Dermis blood vessel endothelial cell (primary cell): ENCODE data around the gene SLC12A2. TPM values are rescaled to one million over a fixed set of nuclear protein-coding genes. Genes with fewer than 3 reads are reported as not detected.

Experiments
- DNase-seq: peaks from one replicate; pipeline ENCODE4 v3.0.0; 2010
- total RNA-seq: library from RNA; depleted of rRNA; stranded (reverse); fragments of >200 nt; gene quantifications from 2 replicates; pipeline ENCODE4 v1.2.3, GENCODE V29; 2014

The SLC12A2 gene
- total RNA-seq = 34.6 and 49.2 TPM in 2 replicates

DNA sequence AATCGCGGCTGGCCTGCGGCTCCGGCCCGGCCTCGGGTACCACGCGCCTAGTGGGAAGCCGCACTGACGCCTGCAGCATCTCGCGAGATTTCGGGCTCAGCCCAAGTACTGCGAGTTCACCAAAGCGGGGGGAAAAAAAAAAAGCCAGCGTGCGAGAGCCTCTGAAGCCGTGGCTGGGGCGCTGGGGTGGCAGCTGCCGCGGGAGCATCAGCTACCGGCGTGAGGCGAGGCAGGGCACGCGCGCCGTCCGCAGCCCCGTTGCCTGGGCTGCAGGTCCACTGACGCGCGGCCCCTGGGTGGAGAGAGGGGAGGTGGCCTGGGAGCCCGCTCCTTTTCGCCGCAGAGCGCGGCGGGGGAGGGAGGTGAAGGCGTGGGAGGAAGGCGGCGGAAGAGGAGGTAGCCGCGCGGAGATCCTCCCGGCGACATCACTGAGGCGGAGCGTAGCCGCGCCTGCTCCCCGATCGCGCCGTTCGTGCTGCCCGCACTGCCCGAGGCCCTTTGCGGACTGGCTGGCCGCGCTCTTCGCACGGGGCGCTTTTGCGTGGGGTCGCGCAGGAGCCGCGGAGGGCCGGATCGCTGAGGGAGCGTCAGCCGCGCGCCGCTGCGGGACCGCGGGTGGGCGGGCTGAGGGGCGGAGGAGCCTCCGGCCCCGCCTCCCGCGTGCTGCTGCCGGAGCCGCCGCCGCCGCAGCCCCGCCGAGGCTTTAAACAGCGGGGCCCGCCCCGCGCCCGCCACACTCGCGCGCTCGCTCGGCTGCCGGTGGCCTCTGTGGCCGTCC is at the start of gene SLC12A2:
TSS of gene SLC12A2 (plus strand) at position 734 of the 778 bp plus-strand sequence. CDS start 189 bp downstream, outside the sequence.
- DNase-seq = peak; percentile 98

DNA sequence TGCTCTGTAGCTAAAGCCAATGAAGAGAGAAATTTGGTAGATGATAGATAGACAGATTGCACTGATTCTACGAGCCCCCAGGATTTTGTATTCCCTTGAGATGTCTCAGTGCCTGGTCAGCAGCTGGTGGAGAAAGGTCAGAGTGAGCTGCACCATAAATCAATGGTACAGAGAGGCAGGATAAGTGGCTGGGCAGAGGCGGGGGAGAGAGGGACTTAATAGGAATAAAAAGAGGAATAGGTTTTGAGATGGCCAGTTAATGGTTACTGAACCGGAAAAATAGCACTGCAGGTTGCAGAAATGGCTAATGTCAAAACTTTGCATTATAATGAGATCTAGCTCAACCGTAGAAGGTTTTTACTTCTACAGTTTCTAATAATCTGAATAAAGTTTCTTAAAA is 47.9 kb upstream of the SLC12A2 start:
- DNase-seq = no peak

DNA sequence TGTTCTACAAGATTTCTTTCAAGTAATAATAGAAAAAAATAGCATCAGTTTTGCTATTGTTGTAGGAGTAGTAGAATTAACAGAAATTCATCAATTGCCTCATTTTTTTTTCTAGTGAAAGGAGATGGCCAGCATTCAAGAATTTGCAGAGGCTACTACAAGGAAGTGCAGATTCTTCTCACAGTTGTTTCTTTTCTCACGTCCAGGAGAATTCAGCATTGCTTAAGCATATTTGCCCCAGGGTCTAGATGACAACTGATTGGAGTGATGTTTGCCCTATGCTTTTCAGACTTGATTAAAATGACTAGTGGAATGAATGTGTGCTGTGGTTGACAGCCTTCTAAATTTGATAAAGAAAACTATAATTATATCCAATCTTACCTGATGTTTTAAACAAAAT is 46.6 kb upstream of the SLC12A2 start:
- DNase-seq = peak; percentile 48

DNA sequence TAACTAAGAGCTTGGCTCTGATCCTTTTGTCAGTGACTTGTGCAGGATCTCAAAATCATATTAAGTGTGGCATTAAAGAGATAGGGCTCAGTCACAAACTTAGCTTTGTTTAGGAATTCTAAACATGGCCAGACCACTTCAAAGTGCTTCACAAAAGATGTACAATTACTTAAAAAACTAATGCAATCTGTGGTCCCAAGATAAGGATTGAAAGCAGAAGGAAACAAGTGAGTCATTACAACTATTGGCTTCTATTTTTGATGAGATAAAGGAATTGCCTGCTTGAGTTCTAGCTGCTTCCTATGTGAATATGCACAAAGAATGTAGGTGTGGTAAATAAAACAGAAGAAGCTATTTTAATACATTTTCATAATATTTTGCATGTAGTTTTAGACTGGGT is 44.9 kb upstream of the SLC12A2 start:
- DNase-seq = peak; percentile 95

DNA sequence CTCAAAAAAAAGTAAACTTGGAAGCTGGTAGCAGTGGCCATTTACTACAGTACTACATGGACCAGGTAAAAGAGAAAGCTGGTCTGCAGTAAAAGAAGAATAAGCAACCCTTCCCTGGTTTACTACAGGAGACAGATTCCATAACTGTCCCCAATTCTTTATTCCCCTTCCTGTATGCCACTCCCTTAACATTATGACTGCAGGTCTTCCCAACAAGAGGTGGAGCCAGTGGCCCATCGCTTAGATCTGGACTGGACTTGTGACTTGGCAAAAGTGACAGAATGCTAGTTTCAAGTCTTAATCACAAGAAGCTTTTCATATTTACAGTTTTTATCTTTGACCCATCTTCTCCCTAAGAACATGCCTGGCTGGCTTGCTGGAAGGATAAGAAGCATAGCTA is 42.6 kb upstream of the SLC12A2 start:
- DNase-seq = no peak

DNA sequence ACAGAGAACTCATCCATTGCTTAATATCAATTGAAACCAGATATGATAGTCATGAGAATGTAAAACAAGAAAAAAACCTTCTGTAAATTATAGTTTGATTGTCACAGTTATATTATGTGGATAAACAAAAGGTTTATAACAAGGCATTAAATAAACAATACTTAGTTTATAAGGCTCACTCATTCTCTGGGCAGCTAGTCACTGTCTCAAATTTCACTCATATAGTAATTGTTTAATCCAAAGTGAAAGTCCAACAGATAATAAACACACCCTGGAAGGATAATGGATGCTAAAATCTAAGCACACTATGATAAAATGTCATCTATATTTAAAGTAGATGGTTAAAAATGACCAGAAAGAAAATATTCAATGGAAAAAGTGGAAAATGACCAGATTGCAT is 30.8 kb upstream of the SLC12A2 start:
- DNase-seq = no peak

DNA sequence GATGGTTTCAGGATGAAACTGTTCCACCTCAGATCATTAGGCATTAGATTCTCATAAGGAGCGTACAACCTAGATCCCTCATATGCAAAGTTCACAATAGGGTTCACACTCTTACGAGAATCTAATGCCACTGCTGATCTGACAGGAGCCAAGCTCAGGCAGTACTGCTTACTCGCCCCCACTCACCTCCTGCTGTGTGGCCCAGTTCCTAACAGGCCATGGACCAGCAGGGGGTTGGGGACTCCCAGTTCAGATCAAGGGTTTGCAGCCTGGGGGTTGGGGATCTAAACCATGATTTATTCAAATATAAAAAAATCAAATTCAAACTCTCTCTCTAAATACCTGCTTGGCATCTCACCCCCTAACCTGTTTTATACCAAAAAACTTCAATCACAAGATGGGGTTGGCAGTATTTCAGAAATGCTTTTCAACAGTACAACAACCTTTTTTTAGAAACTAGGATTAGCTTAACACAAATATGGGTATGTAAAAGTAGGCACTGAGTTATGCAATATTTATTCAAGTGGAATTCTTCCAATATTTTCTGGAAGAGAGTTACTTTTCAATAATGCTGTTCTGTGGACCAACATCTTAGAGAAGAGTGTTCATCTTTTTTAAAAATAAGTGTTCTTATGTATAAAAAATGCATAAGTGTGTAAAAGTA is 30.1 kb upstream of the SLC12A2 start:
- no peak for DNase-seq

DNA sequence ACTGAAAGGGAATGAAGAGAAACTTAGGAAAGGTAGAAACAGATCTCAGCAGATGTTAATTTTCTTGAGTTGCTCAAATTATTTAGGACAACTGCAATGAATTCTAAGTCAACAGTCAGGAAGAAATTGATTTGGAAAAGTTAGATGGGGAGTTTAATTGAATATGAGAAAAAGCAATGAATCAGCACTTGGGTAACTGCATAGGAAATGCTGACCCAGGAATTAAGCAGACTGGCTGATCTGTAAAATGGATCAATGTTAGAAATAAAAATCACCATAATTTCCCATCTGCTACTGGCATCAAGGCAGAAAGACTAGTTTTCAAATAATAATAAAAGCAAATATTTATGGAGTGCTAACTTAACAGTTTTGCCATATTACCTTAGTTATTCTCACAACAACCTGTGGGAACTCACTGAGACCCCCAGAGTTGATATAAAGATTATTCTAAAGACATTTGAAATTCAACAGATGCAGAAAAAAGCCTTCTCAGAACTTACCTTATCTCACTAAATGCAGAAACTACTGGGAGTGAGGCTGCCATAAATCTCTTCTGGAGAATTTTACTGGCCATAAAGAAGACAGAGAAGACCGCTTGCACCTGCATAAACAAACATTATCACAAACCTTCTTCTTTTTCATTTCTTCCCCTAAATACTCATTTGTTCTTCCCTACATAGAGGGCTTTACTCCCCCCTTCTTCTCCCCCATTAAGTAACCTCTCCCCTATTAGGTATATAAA is 22.8 kb upstream of the SLC12A2 start:
- DNase-seq = no peak

DNA sequence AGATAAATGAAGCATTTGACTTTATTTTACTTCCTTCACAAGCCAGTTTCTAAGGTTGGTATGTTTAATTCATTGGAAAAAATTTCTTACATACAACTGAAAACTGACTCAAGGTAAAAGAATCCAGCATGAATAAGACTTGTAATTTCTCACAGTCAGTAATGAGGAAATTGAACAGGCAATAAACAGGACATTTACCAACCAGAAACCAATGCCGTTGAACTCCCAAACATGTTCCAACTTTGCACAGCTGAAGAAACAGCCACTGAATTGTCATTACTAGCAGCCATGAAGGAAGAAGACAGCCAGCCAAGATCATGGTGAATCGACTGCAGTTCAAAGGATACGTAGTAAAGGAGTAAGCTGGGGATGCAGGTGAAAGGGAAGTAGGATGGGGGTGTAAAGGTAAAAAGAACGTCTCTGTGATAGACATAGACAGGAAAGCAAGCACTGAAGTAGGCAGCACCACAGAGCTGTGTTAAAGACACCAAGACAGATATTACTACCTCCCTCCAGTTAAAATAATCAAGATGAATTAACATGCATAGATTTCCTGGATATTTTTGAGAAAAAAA is 21.3 kb upstream of the SLC12A2 start:
- DNase-seq = peak; percentile 22

DNA sequence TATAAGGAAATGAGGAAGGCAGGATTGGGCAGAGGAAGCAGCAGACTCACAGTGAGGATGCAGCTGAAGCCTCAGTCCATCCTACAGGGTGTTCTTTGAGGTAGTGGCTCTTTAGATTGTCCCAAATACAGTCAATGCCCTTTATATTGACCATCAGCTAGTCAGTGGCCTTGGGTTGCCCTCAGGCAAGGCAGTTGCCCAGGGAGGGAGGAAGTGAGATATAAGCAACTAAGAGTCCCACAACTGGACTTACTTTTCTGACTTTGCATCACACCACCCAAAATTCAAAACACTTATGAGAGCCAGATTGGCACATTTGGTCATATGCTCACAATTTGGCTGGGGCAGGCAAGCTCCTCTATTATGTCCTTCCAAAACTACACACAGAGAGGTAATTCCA is 9.4 kb upstream of the SLC12A2 start:
- no peak for DNase-seq

DNA sequence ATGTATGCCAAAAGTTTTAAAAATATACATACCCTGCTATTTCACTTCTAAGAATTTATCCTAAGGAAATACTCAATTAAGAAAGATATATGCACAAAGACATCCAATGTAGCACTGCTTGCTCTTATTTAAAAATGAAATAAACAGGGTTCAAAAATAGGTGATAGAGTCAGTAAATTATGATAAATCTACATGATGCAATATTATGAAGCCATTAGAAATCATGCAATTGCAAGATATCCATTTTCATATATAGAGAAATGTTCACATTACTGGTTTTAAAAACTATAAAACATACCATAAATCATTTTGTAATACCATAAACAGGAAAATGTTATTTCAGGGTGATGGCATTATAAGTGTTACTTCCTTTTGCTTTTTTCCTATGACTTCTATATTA is 8.6 kb upstream of the SLC12A2 start:
- no peak for DNase-seq

DNA sequence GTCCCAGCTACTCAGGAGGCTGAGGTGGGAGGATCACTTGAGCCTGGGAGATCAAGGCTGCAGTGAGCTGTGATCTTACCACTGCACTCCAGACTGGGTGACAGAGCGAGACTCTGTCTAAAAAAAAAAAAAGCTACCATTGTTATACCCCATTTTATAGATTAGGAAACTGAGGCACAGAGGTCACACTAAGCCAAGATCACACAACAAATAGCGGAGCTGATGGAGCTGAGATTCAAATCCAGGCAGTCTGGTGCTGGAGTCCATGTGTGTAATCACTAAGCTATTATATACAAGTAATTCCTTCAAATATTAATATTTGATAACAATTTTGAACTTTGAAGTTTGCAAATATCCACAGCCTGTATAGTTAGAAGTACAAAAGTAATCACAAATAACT is 6.0 kb upstream of the SLC12A2 start:
- DNase-seq = no peak

DNA sequence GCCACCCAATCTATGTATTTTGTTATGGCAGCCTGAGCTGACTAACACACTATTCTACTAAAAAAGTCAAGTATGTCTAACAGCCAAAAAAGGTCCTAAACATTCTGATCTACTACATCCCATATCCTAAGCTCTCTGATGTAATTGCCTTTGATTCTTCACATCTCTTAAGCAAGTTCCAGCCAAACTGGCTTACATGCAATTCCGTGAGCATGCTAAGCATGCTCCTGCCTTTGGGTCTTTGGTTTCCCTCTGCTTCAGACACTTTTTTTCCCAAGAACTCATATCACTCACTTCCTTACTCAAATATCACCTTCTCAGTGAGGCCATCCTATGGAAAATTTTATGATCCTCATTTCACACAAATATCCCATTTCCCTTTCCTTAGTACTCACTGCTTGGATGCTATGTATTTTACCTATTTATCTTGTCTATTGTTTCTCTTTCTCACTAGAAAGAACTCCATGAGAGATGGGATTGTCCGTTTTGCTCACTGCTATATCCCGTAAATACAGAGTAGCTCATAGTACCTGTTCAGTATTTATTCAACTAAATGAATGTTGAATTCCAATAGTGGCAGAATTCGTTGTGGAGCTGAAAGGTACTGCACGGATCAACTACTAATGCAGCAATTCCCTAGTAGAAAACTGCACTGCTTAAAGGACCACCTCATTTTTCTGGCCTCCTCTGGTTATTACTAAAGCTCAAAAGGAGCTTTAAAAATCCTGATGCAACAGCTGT is 2.3 kb upstream of the SLC12A2 start:
- DNase-seq = peak; percentile 35

DNA sequence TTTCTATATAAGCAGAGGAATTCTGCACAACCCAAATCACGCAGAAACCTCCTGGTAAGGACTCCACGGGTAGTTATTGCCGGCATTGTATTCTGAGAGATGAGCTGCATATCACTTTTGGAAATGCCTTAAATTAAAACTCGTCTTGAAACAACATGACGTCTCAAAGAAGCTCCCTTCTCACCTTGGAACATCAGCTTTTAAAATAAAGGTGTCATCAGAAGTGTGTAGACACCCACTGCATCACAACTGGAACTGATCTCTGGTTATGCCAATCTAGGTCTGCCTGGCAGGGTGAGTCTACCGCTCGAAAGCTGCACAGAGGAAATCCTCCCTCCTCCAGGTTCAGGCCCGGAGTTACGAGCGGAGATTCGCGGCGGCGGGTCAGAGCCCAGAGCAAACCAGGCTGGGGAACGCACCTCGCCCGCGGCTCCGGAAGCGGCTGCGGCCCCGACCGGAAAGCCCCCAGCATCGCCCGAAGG is 974 bp upstream of the SLC12A2 start:
- no peak for DNase-seq

DNA sequence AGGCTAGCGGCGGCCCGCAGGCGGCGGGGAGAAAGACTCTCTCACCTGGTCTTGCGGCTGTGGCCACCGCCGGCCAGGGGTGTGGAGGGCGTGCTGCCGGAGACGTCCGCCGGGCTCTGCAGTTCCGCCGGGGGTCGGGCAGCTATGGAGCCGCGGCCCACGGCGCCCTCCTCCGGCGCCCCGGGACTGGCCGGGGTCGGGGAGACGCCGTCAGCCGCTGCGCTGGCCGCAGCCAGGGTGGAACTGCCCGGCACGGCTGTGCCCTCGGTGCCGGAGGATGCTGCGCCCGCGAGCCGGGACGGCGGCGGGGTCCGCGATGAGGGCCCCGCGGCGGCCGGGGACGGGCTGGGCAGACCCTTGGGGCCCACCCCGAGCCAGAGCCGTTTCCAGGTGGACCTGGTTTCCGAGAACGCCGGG is 253 bp downstream of the SLC12A2 start:
- peak; percentile 77 for DNase-seq

DNA sequence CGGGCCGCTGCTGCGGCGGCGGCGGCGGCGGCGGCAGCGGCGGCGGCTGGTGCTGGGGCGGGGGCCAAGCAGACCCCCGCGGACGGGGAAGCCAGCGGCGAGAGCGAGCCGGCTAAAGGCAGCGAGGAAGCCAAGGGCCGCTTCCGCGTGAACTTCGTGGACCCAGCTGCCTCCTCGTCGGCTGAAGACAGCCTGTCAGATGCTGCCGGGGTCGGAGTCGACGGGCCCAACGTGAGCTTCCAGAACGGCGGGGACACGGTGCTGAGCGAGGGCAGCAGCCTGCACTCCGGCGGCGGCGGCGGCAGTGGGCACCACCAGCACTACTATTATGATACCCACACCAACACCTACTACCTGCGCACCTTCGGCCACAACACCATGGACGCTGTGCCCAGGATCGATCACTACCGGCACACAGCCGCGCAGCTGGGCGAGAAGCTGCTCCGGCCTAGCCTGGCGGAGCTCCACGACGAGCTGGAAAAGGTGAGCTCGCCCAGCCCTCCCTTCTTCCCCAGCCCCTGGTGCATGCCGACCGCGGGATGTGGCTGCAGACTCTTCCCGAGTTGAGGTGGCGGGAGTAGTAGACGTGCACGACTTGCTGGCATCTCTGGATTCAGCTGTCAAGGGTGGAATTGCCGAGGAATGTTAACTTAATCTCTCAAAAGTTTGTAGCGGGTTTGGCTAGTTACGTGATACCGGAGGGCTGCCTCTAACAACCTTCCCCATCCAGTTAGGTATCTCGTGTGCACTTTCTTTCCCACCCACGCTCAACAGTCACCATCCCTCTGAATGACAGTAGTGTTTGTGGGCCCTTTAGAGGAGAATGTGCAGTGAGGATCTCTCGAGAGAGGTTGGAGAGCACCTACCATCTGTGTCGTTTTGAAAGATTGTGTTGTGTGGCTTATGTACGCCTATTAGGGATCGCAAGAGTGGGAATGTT is 932 bp downstream of the SLC12A2 start:
- peak; percentile 42 for DNase-seq

DNA sequence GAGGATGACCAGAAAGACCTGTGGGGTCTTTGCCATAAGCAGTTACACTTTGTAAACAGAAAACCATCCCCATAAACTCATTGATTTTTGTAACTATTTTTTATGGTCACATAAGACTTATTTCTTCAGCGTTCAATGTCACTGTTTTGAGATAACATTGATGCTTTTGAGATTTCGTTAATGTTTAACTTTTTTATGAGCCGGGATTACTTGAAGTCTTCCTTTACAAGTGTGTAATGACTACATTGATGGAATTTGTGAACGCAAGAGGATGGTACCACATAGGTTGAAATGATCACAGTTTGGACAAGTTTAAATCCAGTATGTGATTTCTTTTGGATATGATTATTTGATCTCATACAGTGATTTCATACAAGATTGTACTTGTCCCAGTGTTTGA is 1.8 kb downstream of the SLC12A2 start:
- no peak for DNase-seq

DNA sequence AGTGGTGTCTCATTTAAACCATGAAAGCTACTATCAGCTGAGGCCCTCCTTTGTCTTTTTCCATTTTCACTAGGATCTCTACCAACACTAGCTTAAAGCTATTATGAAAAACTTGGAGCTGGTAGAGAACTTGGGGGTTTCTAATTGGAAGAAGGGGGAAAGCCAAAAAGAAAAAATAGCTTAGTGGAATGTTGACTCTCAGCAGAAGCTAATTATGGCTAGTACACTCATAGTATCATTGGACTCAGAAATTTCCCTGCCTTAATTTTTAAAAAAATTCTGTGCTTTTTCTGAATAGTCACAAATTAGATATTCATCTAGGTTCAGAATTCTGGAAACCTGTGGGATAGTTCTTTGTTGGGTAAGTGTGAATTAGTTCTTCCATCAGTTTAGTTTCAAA is 8.0 kb downstream of the SLC12A2 start:
- no peak for DNase-seq

DNA sequence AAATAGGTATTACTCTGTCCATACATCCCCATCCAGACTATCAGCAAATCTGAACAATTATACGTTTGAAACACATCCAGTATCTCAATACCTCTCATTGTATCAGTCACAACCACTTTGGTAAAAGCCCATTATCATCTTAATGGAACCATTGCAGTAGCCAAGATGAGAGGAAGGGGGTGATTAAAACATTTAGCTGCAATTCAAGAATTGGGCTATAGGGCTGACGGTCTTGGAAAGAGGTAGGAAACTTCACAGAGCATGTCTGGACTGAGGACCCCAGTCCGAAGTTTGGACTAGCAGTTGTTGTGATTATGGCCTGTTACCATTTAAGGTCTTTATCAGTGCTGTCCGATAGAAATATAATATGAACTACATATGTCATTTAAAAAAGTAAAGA is 8.6 kb downstream of the SLC12A2 start:
- DNase-seq = no peak

DNA sequence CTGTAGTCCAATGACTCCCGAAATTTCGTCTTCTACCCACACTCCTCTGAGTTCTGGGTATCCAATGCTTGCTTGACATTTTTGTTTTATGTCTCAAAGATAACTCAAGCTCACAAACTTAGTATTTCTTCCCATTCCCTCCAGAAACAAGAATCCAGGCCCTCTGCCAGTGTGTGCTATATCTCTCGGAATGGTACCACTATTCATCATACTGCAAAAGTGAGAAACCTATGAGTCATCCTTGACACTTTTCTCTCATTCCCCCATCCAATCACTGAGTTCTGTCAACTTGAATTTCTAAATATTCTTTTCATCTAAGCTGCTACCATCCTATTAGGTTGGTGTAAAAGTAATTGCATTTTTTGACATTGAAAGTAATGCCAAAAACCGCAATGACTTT is 9.8 kb downstream of the SLC12A2 start:
- DNase-seq = no peak

DNA sequence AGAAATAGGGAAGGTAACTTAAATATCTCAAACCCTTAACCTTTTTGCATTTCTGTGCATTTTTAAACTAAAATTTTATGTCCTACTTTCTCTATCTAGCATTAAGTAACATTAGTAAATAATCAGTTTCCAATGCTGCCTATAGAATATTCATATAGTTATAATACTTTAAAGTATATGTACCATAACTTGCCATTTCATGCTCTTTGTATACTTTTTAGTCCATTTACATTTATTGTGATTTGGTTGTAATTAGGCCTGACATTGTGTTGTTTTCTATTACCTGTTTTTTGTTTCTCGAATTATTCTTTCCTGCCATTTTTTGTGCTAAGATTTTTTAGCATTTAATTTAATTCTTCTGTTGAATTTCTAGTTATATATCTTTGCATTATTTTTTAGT is 13.7 kb downstream of the SLC12A2 start:
- DNase-seq = no peak
